Measurements from ENCODE around the gene LRRC49. TPM values are rescaled to one million over a fixed set of nuclear protein-coding genes. Genes with fewer than 3 reads are reported as not detected.
"Not testable (repeated sequence)": the region's sequence is repeated elsewhere in the genome, so short reads cannot be mapped to it uniquely, and the experiment has no call there.

Gene LRRC49
- total RNA-seq, 1 experiment from 2014 or later = 9.2 TPM

GRCh38 chr15:70857562-70858285 lies 34.9 kb upstream of the LRRC49 start:
- POLR2A ChIA-PET (ENCODE audit: low non-redundant PET) = no interaction called here
- no peak for TF ChIP-seq EZH2 (IDR thresholded peaks at IDR 0.05; ENCODE audit: borderline replicate concordance, low read depth, low read length, poor library complexity, severe bottlenecking)
- TF ChIP-seq, protein P1, sequence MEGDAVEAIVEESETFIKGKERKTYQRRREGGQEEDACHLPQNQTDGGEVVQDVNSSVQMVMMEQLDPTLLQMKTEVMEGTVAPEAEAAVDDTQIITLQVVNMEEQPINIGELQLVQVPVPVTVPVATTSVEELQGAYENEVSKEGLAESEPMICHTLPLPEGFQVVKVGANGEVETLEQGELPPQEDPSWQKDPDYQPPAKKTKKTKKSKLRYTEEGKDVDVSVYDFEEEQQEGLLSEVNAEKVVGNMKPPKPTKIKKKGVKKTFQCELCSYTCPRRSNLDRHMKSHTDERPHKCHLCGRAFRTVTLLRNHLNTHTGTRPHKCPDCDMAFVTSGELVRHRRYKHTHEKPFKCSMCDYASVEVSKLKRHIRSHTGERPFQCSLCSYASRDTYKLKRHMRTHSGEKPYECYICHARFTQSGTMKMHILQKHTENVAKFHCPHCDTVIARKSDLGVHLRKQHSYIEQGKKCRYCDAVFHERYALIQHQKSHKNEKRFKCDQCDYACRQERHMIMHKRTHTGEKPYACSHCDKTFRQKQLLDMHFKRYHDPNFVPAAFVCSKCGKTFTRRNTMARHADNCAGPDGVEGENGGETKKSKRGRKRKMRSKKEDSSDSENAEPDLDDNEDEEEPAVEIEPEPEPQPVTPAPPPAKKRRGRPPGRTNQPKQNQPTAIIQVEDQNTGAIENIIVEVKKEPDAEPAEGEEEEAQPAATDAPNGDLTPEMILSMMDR (conservative IDR thresholded peaks at IDR 0.05; ENCODE audit: low read depth, low read length) = no peak
- H3K4me1 ChIP-seq (ENCODE audit: insufficient read depth, low read length, poor library complexity, severe bottlenecking) = peaks cover 20% of the 10 kb centered on the region
- no peaks in the 10 kb centered on the region for H3K27me3 ChIP-seq (replicated peaks; ENCODE audit: insufficient read depth, low read depth, low read length, poor library complexity)
- intact Hi-C loops (cut with micrococcal nuclease; ENCODE audit: unreplicated experiment) = no loop called here
- H3K9me3 ChIP-seq (ENCODE audit: low read depth, low read length, poor library complexity, severe bottlenecking) = no peaks in the 10 kb centered on the region
- no peak overlapping the region for H3K4me3 ChIP-seq (ENCODE audit: low read depth, low read length, poor library complexity, severe bottlenecking)
- CTCF ChIA-PET = no interaction called here
- BruUV-seq (replicated peaks) = no TSS peak
- DNase-seq (ENCODE audit: low spot score) = no peak
- H3K27ac ChIP-seq (ENCODE audit: low read depth, low read length, poor library complexity, severe bottlenecking) = peak overlapping the region; percentile 75
- no peaks in the 10 kb centered on the region for H3K36me3 ChIP-seq (ENCODE audit: insufficient read depth, low read length, poor library complexity, severe bottlenecking)

DNA sequence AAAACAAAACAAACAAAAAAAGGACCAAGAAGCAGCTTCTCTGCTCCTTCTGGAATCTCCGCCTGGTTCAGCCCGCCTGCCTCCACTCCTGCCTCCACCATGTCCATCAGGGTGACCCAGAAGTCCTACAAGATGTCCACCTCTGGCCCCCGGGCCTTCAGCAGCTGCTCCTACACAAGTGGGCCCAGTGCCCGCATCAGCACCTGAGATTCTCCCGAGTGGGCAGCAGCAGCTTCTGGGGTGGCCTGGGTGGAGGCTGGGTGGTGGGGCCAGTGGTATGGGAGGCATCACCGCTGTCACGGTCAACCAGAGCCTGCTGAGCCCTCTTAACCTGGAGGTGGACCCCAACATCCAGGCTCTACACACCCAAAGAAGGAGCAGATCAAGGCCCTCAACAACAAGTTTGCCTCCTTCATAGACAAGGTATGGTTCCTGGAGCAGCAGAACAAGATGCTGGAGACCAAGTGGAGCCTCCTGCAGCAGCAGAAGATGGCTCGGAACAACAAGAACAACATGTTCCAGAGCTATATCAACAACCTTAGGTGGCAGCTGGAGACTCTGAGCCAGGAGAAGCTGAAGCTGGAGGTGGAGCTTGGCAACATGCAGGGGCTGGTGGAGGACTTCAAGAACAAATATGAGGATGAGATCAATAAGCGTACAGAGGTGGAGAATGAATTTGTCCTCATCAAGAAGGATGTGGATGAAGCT lies 33.9 kb upstream of the LRRC49 start:
- H3K9me3 ChIP-seq (ENCODE audit: low read depth, low read length, poor library complexity, severe bottlenecking); H3K4me3 ChIP-seq (ENCODE audit: low read depth, low read length, poor library complexity, severe bottlenecking); POLR2A ChIA-PET (ENCODE audit: low non-redundant PET); intact Hi-C loops (cut with micrococcal nuclease; ENCODE audit: unreplicated experiment); CTCF ChIA-PET; H3K27me3 ChIP-seq (replicated peaks; ENCODE audit: insufficient read depth, low read depth, low read length, poor library complexity); DNase-seq (ENCODE audit: low spot score); H3K27ac ChIP-seq (ENCODE audit: low read depth, low read length, poor library complexity, severe bottlenecking); BruUV-seq (replicated peaks); H3K36me3 ChIP-seq (ENCODE audit: insufficient read depth, low read length, poor library complexity, severe bottlenecking): not testable (repeated sequence)
- H3K4me1 ChIP-seq (ENCODE audit: insufficient read depth, low read length, poor library complexity, severe bottlenecking) = peaks cover 18% of the 10 kb centered on the region

GRCh38 chr15:70859322-70859908 lies 33.2 kb upstream of the LRRC49 start:
- intact Hi-C loops (cut with micrococcal nuclease; ENCODE audit: unreplicated experiment) = no loop called here
- H3K4me1 ChIP-seq (ENCODE audit: insufficient read depth, low read length, poor library complexity, severe bottlenecking) = peaks cover 18% of the 10 kb centered on the region
- POLR2A ChIA-PET (ENCODE audit: low non-redundant PET) = no interaction called here

More at GRCh38 chr15:70859322-70859908, 33.2 kb upstream of the LRRC49 start:
- Histone ChIP-seq H3K4me3 (ENCODE audit: low read depth, low read length, poor library complexity, severe bottlenecking) (no peak overlapping the region), H3K36me3 (ENCODE audit: insufficient read depth, low read length, poor library complexity, severe bottlenecking) (no peaks in the 10 kb centered on the region), H3K27ac (ENCODE audit: low read depth, low read length, poor library complexity, severe bottlenecking) (no peak overlapping the region), H3K27me3 (replicated peaks; ENCODE audit: insufficient read depth, low read depth, low read length, poor library complexity) (no peaks in the 10 kb centered on the region), H3K9me3 (ENCODE audit: low read depth, low read length, poor library complexity, severe bottlenecking) (no peaks in the 10 kb centered on the region)
- DNase-seq (ENCODE audit: low spot score) = no peak
- BruUV-seq (replicated peaks) = no TSS peak
- no peak for TF ChIP-seq EZH2 (IDR thresholded peaks at IDR 0.05; ENCODE audit: borderline replicate concordance, low read depth, low read length, poor library complexity, severe bottlenecking)
- TF ChIP-seq, protein P1 (conservative IDR thresholded peaks at IDR 0.05; ENCODE audit: low read depth, low read length) = no peak
- CTCF ChIA-PET = no interaction called here
